MCF 10A (cell line): Measurements from ENCODE around the gene DDX39A. TPM values are rescaled to one million over a fixed set of nuclear protein-coding genes. Genes with fewer than 3 reads are reported as not detected.

Source experiments
- BruUV-seq: library from RNA; stranded (reverse); fragments of 400-500 nt; replicated peaks from 2 replicates; lab custom pipeline; 2021; lab: Mats Ljungman, UMichigan
- CTCF ChIA-PET: fragments of 300-600 bp; sonication (Branson Sonifier 250); formaldehyde crosslinking; extraction: SDS; loops from one replicate; lab custom pipeline; 2021; ENCODE audit warnings: antibody characterized with exemption, inconsistent platforms; lab: Yijun Ruan, JAX
- POLR2A ChIA-PET: fragments of 300-600, 350-650 bp; sonication (Branson Sonifier 250); formaldehyde crosslinking; extraction: SDS; loops from one replicate; lab custom pipeline; 2020; ENCODE audit warnings: antibody characterized with exemption, inconsistent platforms; lab: Yijun Ruan, JAX
- DNase-seq: peaks from one replicate; pipeline ENCODE4 v3.0.0-alpha.2; 2018; ENCODE audit not compliant: unreplicated experiment
- H3K27ac Mint-ChIP-seq: one replicate; pipeline ENCODE4 v1.8.0; 2022; ENCODE audit warnings: mild to moderate bottlenecking, low read depth, mixed read lengths; ENCODE audit not compliant: unreplicated experiment
- H3K27me3 Mint-ChIP-seq: one replicate; pipeline ENCODE4 v1.8.0; 2022; ENCODE audit warnings: mixed read lengths; ENCODE audit not compliant: insufficient read depth, unreplicated experiment
- H3K36me3 Mint-ChIP-seq: one replicate; pipeline ENCODE4 v1.8.0; 2022; ENCODE audit warnings: mild to moderate bottlenecking, moderate library complexity, mixed read lengths; ENCODE audit not compliant: insufficient read depth, unreplicated experiment
- H3K4me1 Mint-ChIP-seq: one replicate; pipeline ENCODE4 v1.8.0; 2022; ENCODE audit warnings: mixed read lengths; ENCODE audit not compliant: insufficient read depth, unreplicated experiment
- H3K4me3 Mint-ChIP-seq: one replicate; pipeline ENCODE4 v1.8.0; 2022; ENCODE audit warnings: mild to moderate bottlenecking, moderate library complexity, mixed read lengths; ENCODE audit not compliant: unreplicated experiment
- H3K9me3 Mint-ChIP-seq: one replicate; pipeline ENCODE4 v1.8.0; 2022; ENCODE audit warnings: mixed read lengths; ENCODE audit not compliant: unreplicated experiment
- CTCF ChIP-seq: fragments of 200-600 bp; IDR thresholded peaks from one replicate; pipeline ENCODE4 v1.8.0; 2022; ENCODE audit warnings: antibody characterized with exemption, mild to moderate bottlenecking; ENCODE audit not compliant: unreplicated experiment
- intact Hi-C: fragments of 100-400 bp; cut with micrococcal nuclease; formaldehyde crosslinking; loops from 2 replicates; pipeline ENCODE4 v1.14.1; 2022
- total RNA-seq: library from RNA; stranded (reverse); gene quantifications from 2 replicates; pipeline ENCODE4 v1.2.3, GENCODE V29; 2022

Gene DDX39A
- total RNA-seq, 1 experiment from 2014 or later = 65.4 TPM

GRCh38 chr19:14371301-14371821, 47.8 kb downstream of the DDX39A start:
- no peak for DNase-seq
- intact Hi-C loops = no loop called here
- Mint-ChIP-seq H3K27me3 (no peaks in the 10 kb centered on the region), H3K4me3 (no peak overlapping the region), H3K27ac (no peak overlapping the region), H3K9me3 (no peaks in the 10 kb centered on the region), H3K36me3 (no peaks in the 10 kb centered on the region), H3K4me1 (peaks cover 6% of the 10 kb centered on the region)
- ChIA-PET CTCF (no interaction called here), POLR2A (no interaction called here)
- BruUV-seq = no TSS peak
- no peak for TF ChIP-seq CTCF

- POLR2A ChIA-PET = no interaction called here
- no peak for TF ChIP-seq CTCF
- intact Hi-C loops = no loop called here
- Mint-ChIP-seq H3K4me1 (peaks cover 7% of the 10 kb centered on the region), H3K9me3 (no peaks in the 10 kb centered on the region), H3K27me3 (no peaks in the 10 kb centered on the region), H3K36me3 (no peaks in the 10 kb centered on the region), H3K27ac (no peak overlapping the region), H3K4me3 (no peak overlapping the region)
- CTCF ChIA-PET = no interaction called here
- DNase-seq = no peak
- no TSS peak for BruUV-seq
Observed at GRCh38 chr19:14370940-14371280, 48.2 kb downstream of the DDX39A start.

- Mint-ChIP-seq H3K36me3 (no peaks in the 10 kb centered on the region), H3K27ac (no peak overlapping the region), H3K27me3 (no peaks in the 10 kb centered on the region), H3K9me3 (no peaks in the 10 kb centered on the region), H3K4me3 (no peak overlapping the region), H3K4me1 (peaks cover 7% of the 10 kb centered on the region)
- ChIA-PET CTCF (no interaction called here), POLR2A (no interaction called here)
- intact Hi-C loops = no loop called here
- BruUV-seq = no TSS peak
- no peak for DNase-seq
- TF ChIP-seq CTCF = no peak
Observed at GRCh38 chr19:14370169-14370939, 48.8 kb downstream of the DDX39A start.

GRCh38 chr19:14369399-14370168, 49.6 kb downstream of the DDX39A start:
- H3K9me3 Mint-ChIP-seq = no peaks in the 10 kb centered on the region
- no peaks in the 10 kb centered on the region for H3K36me3 Mint-ChIP-seq
- DNase-seq = no peak
- intact Hi-C loops = no loop called here
- peaks cover 7% of the 10 kb centered on the region for H3K4me1 Mint-ChIP-seq
- no peak overlapping the region for H3K4me3 Mint-ChIP-seq
- BruUV-seq = no TSS peak
- no peak for TF ChIP-seq CTCF
- POLR2A ChIA-PET = no interaction called here
- no peak overlapping the region for H3K27ac Mint-ChIP-seq
- no peaks in the 10 kb centered on the region for H3K27me3 Mint-ChIP-seq
- CTCF ChIA-PET = no interaction called here
